SU-DHL-6 (cell line): ENCODE data around the gene QSOX2.

Experiments
- EZH2phosphoT487 ChIP-seq: fragments of 200-600 bp; sonication (generic), shearing (Covaris generic); conservative IDR thresholded peaks from 2 replicates; pipeline ENCODE4 v1.6.1; 2018; ENCODE audit warnings: mild to moderate bottlenecking, antibody characterized with exemption, low read length, moderate library complexity, mixed read lengths
- TF ChIP-seq, protein P1 (sequence below): fragments of 200-600 bp; sonication (generic); IDR thresholded peaks from one replicate; pipeline ENCODE4 v1.5.1; 2017; ENCODE audit warnings: antibody characterized with exemption, mild to moderate bottlenecking, low read length, moderate library complexity; ENCODE audit not compliant: insufficient read depth, poor library complexity, severe bottlenecking

DNA sequence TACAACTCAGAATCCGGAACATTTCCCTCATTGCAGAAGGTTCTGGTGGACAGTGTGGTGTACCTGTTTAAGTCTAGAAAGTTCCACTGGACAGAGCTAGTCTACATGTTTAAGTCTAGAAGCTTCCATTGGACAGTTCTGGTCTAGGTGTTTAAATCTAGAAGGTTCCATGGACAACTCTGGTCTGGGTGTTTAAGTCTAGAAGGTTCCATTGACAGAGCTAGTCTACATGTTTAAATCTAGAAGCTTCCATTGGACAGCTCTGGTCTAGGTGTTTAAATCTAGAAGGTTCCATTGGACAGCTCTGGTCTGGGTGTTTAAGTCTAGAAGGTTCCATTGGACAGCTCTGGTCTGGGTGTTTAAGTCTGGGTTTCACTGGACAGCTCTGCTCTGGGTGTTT is 33.3 kb upstream of the QSOX2 start:
- TF ChIP-seq, protein P1, sequence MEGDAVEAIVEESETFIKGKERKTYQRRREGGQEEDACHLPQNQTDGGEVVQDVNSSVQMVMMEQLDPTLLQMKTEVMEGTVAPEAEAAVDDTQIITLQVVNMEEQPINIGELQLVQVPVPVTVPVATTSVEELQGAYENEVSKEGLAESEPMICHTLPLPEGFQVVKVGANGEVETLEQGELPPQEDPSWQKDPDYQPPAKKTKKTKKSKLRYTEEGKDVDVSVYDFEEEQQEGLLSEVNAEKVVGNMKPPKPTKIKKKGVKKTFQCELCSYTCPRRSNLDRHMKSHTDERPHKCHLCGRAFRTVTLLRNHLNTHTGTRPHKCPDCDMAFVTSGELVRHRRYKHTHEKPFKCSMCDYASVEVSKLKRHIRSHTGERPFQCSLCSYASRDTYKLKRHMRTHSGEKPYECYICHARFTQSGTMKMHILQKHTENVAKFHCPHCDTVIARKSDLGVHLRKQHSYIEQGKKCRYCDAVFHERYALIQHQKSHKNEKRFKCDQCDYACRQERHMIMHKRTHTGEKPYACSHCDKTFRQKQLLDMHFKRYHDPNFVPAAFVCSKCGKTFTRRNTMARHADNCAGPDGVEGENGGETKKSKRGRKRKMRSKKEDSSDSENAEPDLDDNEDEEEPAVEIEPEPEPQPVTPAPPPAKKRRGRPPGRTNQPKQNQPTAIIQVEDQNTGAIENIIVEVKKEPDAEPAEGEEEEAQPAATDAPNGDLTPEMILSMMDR = no peak
- no peak for TF ChIP-seq EZH2phosphoT487
